IgD-negative memory B cell (primary cell): ENCODE data around the gene CNBD2. TPM values are rescaled to one million over a fixed set of nuclear protein-coding genes. Genes with fewer than 3 reads are reported as not detected.
"Not testable (repeated sequence)": the region's sequence is repeated elsewhere in the genome, so short reads cannot be mapped to it uniquely, and the experiment has no call there.

ENCODE experiments used
- H3K27ac Mint-ChIP-seq, 3 donors: one replicate each; pipeline ENCODE4 v1.8.0; 2020 to 2022; ENCODE audit warnings: mild to moderate bottlenecking in 3 of 3, mixed read lengths in 3 of 3, moderate library complexity in 1 of 3
- H3K27me3 Mint-ChIP-seq: one replicate; pipeline ENCODE4 v1.8.0; 2021; ENCODE audit warnings: mixed read lengths
- H3K36me3 Mint-ChIP-seq: one replicate; pipeline ENCODE4 v1.8.0; 2020; ENCODE audit warnings: mild to moderate bottlenecking, mixed read lengths
- H3K4me1 Mint-ChIP-seq, 3 donors: one replicate each; pipeline ENCODE4 v1.8.0; 2020 to 2022; ENCODE audit warnings: mixed read lengths in 3 of 3, mild to moderate bottlenecking in 1 of 3
- H3K4me3 Mint-ChIP-seq, 4 donors: one replicate each; pipeline ENCODE4 v1.8.0; 2020 to 2022; ENCODE audit warnings: mild to moderate bottlenecking in 4 of 4, mixed read lengths in 4 of 4, moderate library complexity in 3 of 4
- H3K9me3 Mint-ChIP-seq, 3 donors: one replicate each; pipeline ENCODE4 v1.8.0; 2020 to 2021; ENCODE audit warnings: mixed read lengths in 3 of 3, mild to moderate bottlenecking in 1 of 3
- polyA plus RNA-seq: library from polyadenylated mRNA; unstranded; fragments of 300-500 nt; fragmentation: Illumina TruSeq; gene quantifications from one replicate; pipeline ENCODE4 v1.2.3, GENCODE V29; 2021

The CNBD2 gene
- polyA plus RNA-seq, 1 donor from 2014 or later, result 6.3 TPM

GRCh38 chr20:35954907-35955251 lies 13.5 kb upstream of the CNBD2 start:
- Mint-ChIP-seq H3K27me3 (no peaks in the 10 kb centered on the region), H3K9me3 (peaks cover 0 to 9% (median 5%) of the 10 kb centered on the region in 3 donors), H3K36me3 (peaks cover 2% of the 10 kb centered on the region), H3K4me1 (peaks cover 11 to 21% (median 11%) of the 10 kb centered on the region in 3 donors), H3K27ac (peak overlapping the region; percentile 99 to 100 (median 99)), H3K4me3 (peak overlapping the region; percentile 99 to 100 (median 100))

GRCh38 chr20:35956616-35957015 lies 11.8 kb upstream of the CNBD2 start:
- Mint-ChIP-seq H3K27ac (no peak overlapping the region), H3K4me3 (peak overlapping the region in 3 of 4 donors; percentile 54 to 99 (median 79)), H3K36me3 (peaks cover 5% of the 10 kb centered on the region), H3K4me1 (peaks cover 9 to 21% (median 11%) of the 10 kb centered on the region in 3 donors), H3K27me3 (no peaks in the 10 kb centered on the region), H3K9me3 (peaks cover 0 to 9% (median 5%) of the 10 kb centered on the region in 3 donors)

- H3K27ac Mint-ChIP-seq, H3K4me1 Mint-ChIP-seq, H3K9me3 Mint-ChIP-seq, H3K36me3 Mint-ChIP-seq, H3K4me3 Mint-ChIP-seq, H3K27me3 Mint-ChIP-seq: not testable (repeated sequence)
Measured at GRCh38 chr20:35959291-35959690, 9.1 kb upstream of the CNBD2 start.

GRCh38 chr20:35963878-35964277 lies 4.5 kb upstream of the CNBD2 start:
- no peak overlapping the region for H3K4me3 Mint-ChIP-seq
- no peaks in the 10 kb centered on the region for H3K4me1 Mint-ChIP-seq
- H3K27ac Mint-ChIP-seq, result no peak overlapping the region
- peaks cover 0 to 8% (median 5%) of the 10 kb centered on the region in 3 donors for H3K9me3 Mint-ChIP-seq
- no peaks in the 10 kb centered on the region for H3K27me3 Mint-ChIP-seq
- H3K36me3 Mint-ChIP-seq, result peaks cover 3% of the 10 kb centered on the region

GRCh38 chr20:35968930-35969329 lies 540 bp downstream of the CNBD2 start:
- Mint-ChIP-seq H3K27me3 (no peaks in the 10 kb centered on the region), H3K4me3 (no peak overlapping the region), H3K9me3 (peaks cover 0 to 4% (median 0%) of the 10 kb centered on the region in 3 donors), H3K27ac (no peak overlapping the region), H3K36me3 (peaks cover 3% of the 10 kb centered on the region), H3K4me1 (no peaks in the 10 kb centered on the region)

GRCh38 chr20:35971981-35972380 lies 3.6 kb downstream of the CNBD2 start:
- peaks cover 3% of the 10 kb centered on the region for H3K36me3 Mint-ChIP-seq
- H3K9me3 Mint-ChIP-seq, result peaks cover 0 to 4% (median 0%) of the 10 kb centered on the region in 3 donors
- peak overlapping the region in 1 of 4 donors; percentile 27 for H3K4me3 Mint-ChIP-seq
- no peak overlapping the region for H3K27ac Mint-ChIP-seq
- no peaks in the 10 kb centered on the region for H3K4me1 Mint-ChIP-seq
- H3K27me3 Mint-ChIP-seq, result no peaks in the 10 kb centered on the region

GRCh38 chr20:35972462-35972861 lies 4.1 kb downstream of the CNBD2 start:
- Mint-ChIP-seq H3K4me3 (no peak overlapping the region), H3K27me3 (no peaks in the 10 kb centered on the region), H3K4me1 (no peaks in the 10 kb centered on the region), H3K9me3 (peaks cover 0 to 4% (median 0%) of the 10 kb centered on the region in 3 donors), H3K27ac (no peak overlapping the region), H3K36me3 (peaks cover 3% of the 10 kb centered on the region)

- Mint-ChIP-seq H3K9me3 (peaks cover 0 to 4% (median 0%) of the 10 kb centered on the region in 3 donors), H3K27ac (no peak overlapping the region), H3K4me3 (no peak overlapping the region), H3K4me1 (no peaks in the 10 kb centered on the region), H3K36me3 (peaks cover 3% of the 10 kb centered on the region), H3K27me3 (no peaks in the 10 kb centered on the region)
Measured at GRCh38 chr20:35974256-35974655, 5.9 kb downstream of the CNBD2 start.

GRCh38 chr20:35975576-35976373 lies 7.4 kb downstream of the CNBD2 start:
- Mint-ChIP-seq H3K9me3 (peaks cover 0 to 4% (median 0%) of the 10 kb centered on the region in 3 donors), H3K27ac (no peak overlapping the region), H3K36me3 (peaks cover 3% of the 10 kb centered on the region), H3K27me3 (no peaks in the 10 kb centered on the region), H3K4me1 (no peaks in the 10 kb centered on the region), H3K4me3 (no peak overlapping the region)

GRCh38 chr20:35978041-35978513 lies 9.7 kb downstream of the CNBD2 start:
- H3K4me1 Mint-ChIP-seq, result no peaks in the 10 kb centered on the region
- peaks cover 4% of the 10 kb centered on the region for H3K36me3 Mint-ChIP-seq
- peak overlapping the region in 1 of 4 donors; percentile 8 for H3K4me3 Mint-ChIP-seq
- no peak overlapping the region for H3K27ac Mint-ChIP-seq
- peaks cover 1% of the 10 kb centered on the region for H3K27me3 Mint-ChIP-seq
- H3K9me3 Mint-ChIP-seq, result no peaks in the 10 kb centered on the region

GRCh38 chr20:35979544-35979943 lies 11.2 kb downstream of the CNBD2 start:
- Mint-ChIP-seq H3K36me3 (peaks cover 6% of the 10 kb centered on the region), H3K9me3 (no peaks in the 10 kb centered on the region), H3K27ac (no peak overlapping the region), H3K27me3 (peaks cover 2% of the 10 kb centered on the region), H3K4me1 (no peaks in the 10 kb centered on the region), H3K4me3 (no peak overlapping the region)

- peaks cover 5% of the 10 kb centered on the region for H3K27me3 Mint-ChIP-seq
- H3K36me3 Mint-ChIP-seq, result peaks cover 6% of the 10 kb centered on the region
- no peaks in the 10 kb centered on the region for H3K9me3 Mint-ChIP-seq
- no peak overlapping the region for H3K4me3 Mint-ChIP-seq
- no peak overlapping the region for H3K27ac Mint-ChIP-seq
- H3K4me1 Mint-ChIP-seq, result peaks cover 0 to 1% (median 0%) of the 10 kb centered on the region in 3 donors
Measured at GRCh38 chr20:35981969-35982368, 13.6 kb downstream of the CNBD2 start.

- peaks cover 5% of the 10 kb centered on the region for H3K27me3 Mint-ChIP-seq
- H3K4me3 Mint-ChIP-seq, result no peak overlapping the region
- no peak overlapping the region for H3K27ac Mint-ChIP-seq
- no peaks in the 10 kb centered on the region for H3K9me3 Mint-ChIP-seq
- H3K36me3 Mint-ChIP-seq, result peaks cover 6% of the 10 kb centered on the region
- H3K4me1 Mint-ChIP-seq, result peaks cover 0 to 1% (median 0%) of the 10 kb centered on the region in 3 donors
Measured at GRCh38 chr20:35984382-35984781, 16.0 kb downstream of the CNBD2 start.

GRCh38 chr20:35985806-35986205 lies 17.4 kb downstream of the CNBD2 start:
- H3K27ac Mint-ChIP-seq, result peak overlapping the region in 1 of 3 donors; percentile 53
- H3K4me3 Mint-ChIP-seq, result no peak overlapping the region
- H3K4me1 Mint-ChIP-seq, result peaks cover 0 to 1% (median 0%) of the 10 kb centered on the region in 3 donors
- H3K27me3 Mint-ChIP-seq, result peaks cover 5% of the 10 kb centered on the region
- H3K9me3 Mint-ChIP-seq, result no peaks in the 10 kb centered on the region
- H3K36me3 Mint-ChIP-seq, result peaks cover 6% of the 10 kb centered on the region

GRCh38 chr20:35988910-35989463 lies 20.6 kb downstream of the CNBD2 start:
- H3K36me3 Mint-ChIP-seq, result no peaks in the 10 kb centered on the region
- peaks cover 4 to 5% (median 4%) of the 10 kb centered on the region in 3 donors for H3K4me1 Mint-ChIP-seq
- H3K27ac Mint-ChIP-seq, result peak overlapping the region in 1 of 3 donors; percentile 2
- peaks cover 7% of the 10 kb centered on the region for H3K27me3 Mint-ChIP-seq
- H3K4me3 Mint-ChIP-seq, result no peak overlapping the region
- no peaks in the 10 kb centered on the region for H3K9me3 Mint-ChIP-seq
